ENCODE measurements around the gene FAM168B. TPM values are rescaled to one million over a fixed set of nuclear protein-coding genes. Genes with fewer than 3 reads are reported as not detected.

The FAM168B gene
- total and polyA plus RNA-seq, 8 donors: 11.0 to 37.2 (median 31.7) TPM

DNA sequence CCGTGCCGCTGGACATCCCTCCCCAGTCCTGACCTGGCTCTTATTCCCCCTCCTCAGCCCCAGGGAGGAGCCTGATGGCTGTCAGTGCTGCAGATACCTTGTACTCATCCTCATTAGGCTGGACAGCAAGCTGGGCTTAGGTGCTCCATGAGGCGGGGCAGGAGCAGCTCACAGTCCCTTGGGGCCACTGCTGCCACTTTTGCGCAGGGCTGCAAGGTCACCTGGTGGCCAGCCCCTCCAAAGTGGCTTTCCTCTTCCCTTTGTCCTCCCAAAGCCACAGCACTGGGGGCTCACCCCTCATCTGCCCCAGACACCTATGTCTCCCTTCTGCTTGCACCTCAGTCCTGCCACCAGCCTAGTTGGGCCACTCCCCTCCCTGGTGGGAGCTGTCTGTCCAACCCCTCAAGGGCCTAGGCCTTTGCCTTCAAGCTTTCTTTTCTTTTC, 60.8 kb downstream of the FAM168B start:
- no peak overlapping the region for H3K4me3 ChIP-seq
- FAIRE-seq (no peak), ATAC-seq (no peak), DNase-seq (no peak)
- H3K36me3 ChIP-seq: no peaks in the 10 kb centered on the region
- H3K4me1 ChIP-seq: no peaks in the 10 kb centered on the region
- intact Hi-C loops (cut with DNase I): no loop called here
- 91% methylated on average over 4 of the region's 4 CpGs for WGBS, 2 donors
- H3K9me3 ChIP-seq: no peaks in the 10 kb centered on the region
- TF ChIP-seq CTCF (IDR thresholded peaks at IDR 0.05): no peak
- no peaks in the 10 kb centered on the region for H3K27me3 ChIP-seq
- H3K27ac ChIP-seq: no peak overlapping the region

DNA sequence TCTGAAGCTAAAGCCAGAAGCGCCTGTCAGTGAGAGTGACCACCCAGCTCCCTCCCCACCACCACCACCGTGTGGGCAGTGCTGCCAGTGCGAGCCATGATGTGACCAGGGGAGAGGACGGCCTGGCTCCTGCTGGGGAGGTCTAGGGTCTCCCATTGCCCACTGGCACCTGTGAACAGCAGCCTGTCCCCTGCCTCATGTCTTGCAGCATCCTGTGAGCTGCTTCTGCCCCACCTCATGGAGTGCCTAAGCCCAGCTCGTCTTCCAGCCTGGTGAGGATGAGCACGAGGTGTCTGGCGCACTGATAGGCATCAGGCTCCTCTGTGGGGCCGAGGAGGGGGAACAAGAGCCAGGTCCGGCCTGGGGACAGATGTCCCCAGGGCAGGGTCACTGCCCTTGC, 61.4 kb downstream of the FAM168B start:
- Histone ChIP-seq H3K9me3 (no peaks in the 10 kb centered on the region), H3K4me1 (no peaks in the 10 kb centered on the region), H3K36me3 (no peaks in the 10 kb centered on the region), H3K4me3 (no peak overlapping the region), H3K27me3 (no peaks in the 10 kb centered on the region), H3K27ac (no peak overlapping the region)
- ATAC-seq (no peak), DNase-seq (no peak), FAIRE-seq (no peak)
- intact Hi-C loops (cut with DNase I): no loop called here
- TF ChIP-seq CTCF (IDR thresholded peaks at IDR 0.05): no peak
- 79 to 85% methylated on average over 9 of the region's 9 CpGs for WGBS, 2 donors

- Histone ChIP-seq H3K27ac (no peak overlapping the region), H3K4me1 (no peaks in the 10 kb centered on the region), H3K9me3 (no peaks in the 10 kb centered on the region), H3K4me3 (no peak overlapping the region), H3K36me3 (no peaks in the 10 kb centered on the region), H3K27me3 (no peaks in the 10 kb centered on the region)
- 87% methylated on average over 9 of the region's 9 CpGs for WGBS, 2 donors
- FAIRE-seq (no peak), ATAC-seq (no peak), DNase-seq (no peak)
- no peak for TF ChIP-seq CTCF (IDR thresholded peaks at IDR 0.05)
- intact Hi-C loops (cut with DNase I): no loop called here
Measured at GRCh38 chr2:131031431-131031841, 61.8 kb downstream of the FAM168B start.

DNA sequence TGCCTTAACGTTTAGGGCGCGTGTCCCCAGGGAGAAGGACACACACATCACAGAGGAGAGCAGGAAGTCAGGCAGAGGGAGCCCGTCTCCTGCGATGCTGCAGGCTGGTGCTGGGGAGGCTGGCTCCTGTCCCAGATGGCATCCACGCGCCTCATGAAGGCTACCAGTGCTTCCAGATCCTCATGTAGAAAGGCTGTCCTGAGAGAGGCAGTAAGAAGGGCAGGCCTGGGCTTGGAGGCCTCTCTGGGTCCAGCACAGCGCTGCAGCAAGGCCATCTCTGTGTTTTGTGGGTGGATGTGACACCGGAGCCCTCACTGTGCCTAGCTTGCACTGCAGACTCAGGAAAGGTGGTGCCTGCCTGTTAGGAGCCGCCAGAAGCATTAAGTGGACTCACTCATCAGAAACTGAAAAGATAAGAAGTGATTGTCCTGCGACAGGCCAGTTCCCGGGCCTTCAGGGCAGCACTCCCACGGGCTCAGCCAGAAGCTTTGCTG, 62.7 kb downstream of the FAM168B start:
- ATAC-seq: peak in 1 of 4 donors; percentile 37
- no peak for DNase-seq
- H3K27ac ChIP-seq: no peak overlapping the region
- H3K4me1 ChIP-seq: no peaks in the 10 kb centered on the region
- no peak for FAIRE-seq
- TF ChIP-seq CTCF (IDR thresholded peaks at IDR 0.05): no peak
- 75 to 80% methylated on average over 13 of the region's 13 CpGs for WGBS, 2 donors
- no peaks in the 10 kb centered on the region for H3K27me3 ChIP-seq
- H3K9me3 ChIP-seq: no peaks in the 10 kb centered on the region
- intact Hi-C loops (cut with DNase I): no loop called here
- no peak overlapping the region for H3K4me3 ChIP-seq
- no peaks in the 10 kb centered on the region for H3K36me3 ChIP-seq

DNA sequence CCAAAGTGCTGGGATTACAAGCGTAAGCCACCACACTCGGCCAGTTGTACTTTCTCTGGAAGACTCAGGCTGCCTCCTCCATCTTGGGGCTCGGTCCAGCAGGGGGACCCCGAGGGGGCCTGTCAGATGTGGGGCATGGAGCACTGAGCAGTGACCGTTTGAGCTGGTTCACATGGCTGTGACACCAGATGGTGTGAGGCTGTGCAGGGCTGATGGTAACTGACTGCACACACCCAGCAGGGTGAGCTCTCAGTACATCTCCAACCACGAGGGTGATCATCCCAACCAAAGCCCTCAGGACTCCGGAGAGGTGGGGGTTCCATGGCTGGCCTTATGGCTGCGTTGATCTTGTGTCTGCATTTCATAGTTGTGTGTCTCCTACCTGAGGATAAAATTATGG, 63.4 kb downstream of the FAM168B start:
- H3K36me3 ChIP-seq: no peaks in the 10 kb centered on the region
- H3K4me3 ChIP-seq: no peak overlapping the region
- no peaks in the 10 kb centered on the region for H3K4me1 ChIP-seq
- no peak for TF ChIP-seq CTCF (IDR thresholded peaks at IDR 0.05)
- intact Hi-C loops (cut with DNase I): no loop called here
- H3K9me3 ChIP-seq: no peaks in the 10 kb centered on the region
- no peak overlapping the region for H3K27ac ChIP-seq
- DNase-seq (no peak), ATAC-seq (no peak), FAIRE-seq (no peak)
- no peaks in the 10 kb centered on the region for H3K27me3 ChIP-seq
- 74 to 77% methylated on average over 8 of the region's 8 CpGs for WGBS, 2 donors
